T-helper 1 cell treated with Interleukin-12 subunit alpha and Interleukin-12 subunit beta and Interleukin-4 antibody, amounts not matched to agents 30 μg/mL and 1 μg/mL, for 36 hours (primary cell): ENCODE data around the gene CHKA.

Experiments used
- H3K27ac Mint-ChIP-seq: one replicate; pipeline ENCODE4 v1.8.0; 2021; ENCODE audit warnings: mild to moderate bottlenecking, mixed read lengths
- H3K27me3 Mint-ChIP-seq: one replicate; pipeline ENCODE4 v1.8.0; 2021; ENCODE audit warnings: low read depth, mixed read lengths
- H3K36me3 Mint-ChIP-seq: one replicate; pipeline ENCODE4 v1.8.0; 2021; ENCODE audit warnings: low read depth, mixed read lengths
- H3K4me1 Mint-ChIP-seq: one replicate; pipeline ENCODE4 v1.8.0; 2021; ENCODE audit warnings: low read depth, mixed read lengths
- H3K4me3 Mint-ChIP-seq: one replicate; pipeline ENCODE4 v1.8.0; 2021; ENCODE audit warnings: mild to moderate bottlenecking, moderate library complexity, mixed read lengths
- H3K9me3 Mint-ChIP-seq: one replicate; pipeline ENCODE4 v1.8.0; 2021; ENCODE audit warnings: mixed read lengths

CHKA gene

GRCh38 chr11:68018730-68019190 is 102.4 kb downstream of the CHKA start:
- Mint-ChIP-seq H3K4me1 (no peaks in the 10 kb centered on the region), H3K27ac (no peak overlapping the region), H3K4me3 (no peak overlapping the region), H3K27me3 (no peaks in the 10 kb centered on the region), H3K36me3 (no peaks in the 10 kb centered on the region), H3K9me3 (no peaks in the 10 kb centered on the region)

GRCh38 chr11:68017980-68018729 is 103.0 kb downstream of the CHKA start:
- Mint-ChIP-seq H3K9me3 (no peaks in the 10 kb centered on the region), H3K4me3 (no peak overlapping the region), H3K4me1 (no peaks in the 10 kb centered on the region), H3K27ac (no peak overlapping the region), H3K36me3 (no peaks in the 10 kb centered on the region), H3K27me3 (no peaks in the 10 kb centered on the region)

GRCh38 chr11:68016904-68017817 is 104.0 kb downstream of the CHKA start:
- H3K36me3 Mint-ChIP-seq: no peaks in the 10 kb centered on the region
- no peaks in the 10 kb centered on the region for H3K9me3 Mint-ChIP-seq
- H3K27me3 Mint-ChIP-seq: no peaks in the 10 kb centered on the region
- H3K27ac Mint-ChIP-seq: no peak overlapping the region
- no peak overlapping the region for H3K4me3 Mint-ChIP-seq
- no peaks in the 10 kb centered on the region for H3K4me1 Mint-ChIP-seq

GRCh38 chr11:68016161-68016903 is 104.9 kb downstream of the CHKA start:
- Mint-ChIP-seq H3K4me1 (no peaks in the 10 kb centered on the region), H3K27me3 (no peaks in the 10 kb centered on the region), H3K36me3 (no peaks in the 10 kb centered on the region), H3K27ac (no peak overlapping the region), H3K9me3 (no peaks in the 10 kb centered on the region), H3K4me3 (no peak overlapping the region)

GRCh38 chr11:68015467-68015866 is 105.7 kb downstream of the CHKA start:
- Mint-ChIP-seq H3K36me3 (no peaks in the 10 kb centered on the region), H3K4me1 (no peaks in the 10 kb centered on the region), H3K27me3 (no peaks in the 10 kb centered on the region), H3K9me3 (no peaks in the 10 kb centered on the region), H3K4me3 (no peak overlapping the region), H3K27ac (no peak overlapping the region)

GRCh38 chr11:68014947-68015447 is 106.2 kb downstream of the CHKA start:
- H3K27me3 Mint-ChIP-seq: no peaks in the 10 kb centered on the region
- H3K27ac Mint-ChIP-seq: no peak overlapping the region
- no peaks in the 10 kb centered on the region for H3K9me3 Mint-ChIP-seq

GRCh38 chr11:68014157-68014946 is 106.8 kb downstream of the CHKA start:
- H3K4me1 Mint-ChIP-seq: peaks cover 1% of the 10 kb centered on the region
- H3K36me3 Mint-ChIP-seq: no peaks in the 10 kb centered on the region
- H3K9me3 Mint-ChIP-seq: no peaks in the 10 kb centered on the region
- H3K4me3 Mint-ChIP-seq: no peak overlapping the region
- H3K27me3 Mint-ChIP-seq: no peaks in the 10 kb centered on the region
- H3K27ac Mint-ChIP-seq: no peak overlapping the region

More at GRCh38 chr11:68014947-68015447, 106.2 kb downstream of the CHKA start:
- Mint-ChIP-seq H3K4me3 (no peak overlapping the region), H3K4me1 (no peaks in the 10 kb centered on the region), H3K36me3 (no peaks in the 10 kb centered on the region)

GRCh38 chr11:68013611-68014156 is 107.5 kb downstream of the CHKA start:
- Mint-ChIP-seq H3K4me3 (no peak overlapping the region), H3K27ac (no peak overlapping the region), H3K36me3 (no peaks in the 10 kb centered on the region), H3K27me3 (no peaks in the 10 kb centered on the region), H3K4me1 (peaks cover 5% of the 10 kb centered on the region), H3K9me3 (no peaks in the 10 kb centered on the region)

- H3K36me3 Mint-ChIP-seq: no peaks in the 10 kb centered on the region
- no peaks in the 10 kb centered on the region for H3K9me3 Mint-ChIP-seq
- H3K27ac Mint-ChIP-seq: no peak overlapping the region
- peaks cover 5% of the 10 kb centered on the region for H3K4me1 Mint-ChIP-seq
- H3K27me3 Mint-ChIP-seq: no peaks in the 10 kb centered on the region
- no peak overlapping the region for H3K4me3 Mint-ChIP-seq
Observed at GRCh38 chr11:68012843-68013610, 108.2 kb downstream of the CHKA start.

- no peaks in the 10 kb centered on the region for H3K9me3 Mint-ChIP-seq
- H3K27me3 Mint-ChIP-seq: no peaks in the 10 kb centered on the region
- no peak overlapping the region for H3K27ac Mint-ChIP-seq
- H3K36me3 Mint-ChIP-seq: no peaks in the 10 kb centered on the region
- H3K4me1 Mint-ChIP-seq: peaks cover 5% of the 10 kb centered on the region
- no peak overlapping the region for H3K4me3 Mint-ChIP-seq
Observed at GRCh38 chr11:68012044-68012842, 108.9 kb downstream of the CHKA start.

- H3K9me3 Mint-ChIP-seq: no peaks in the 10 kb centered on the region
- H3K27ac Mint-ChIP-seq: no peak overlapping the region
- H3K27me3 Mint-ChIP-seq: no peaks in the 10 kb centered on the region
- H3K36me3 Mint-ChIP-seq: no peaks in the 10 kb centered on the region
- no peak overlapping the region for H3K4me3 Mint-ChIP-seq
- H3K4me1 Mint-ChIP-seq: peaks cover 5% of the 10 kb centered on the region
Observed at GRCh38 chr11:68011051-68011943, 109.9 kb downstream of the CHKA start.
